ENCODE measurements around the gene PYGO2.
A peak's percentile ranks its signal among the peaks of the same experiment; 100 is the strongest.

The PYGO2 gene, protein sequence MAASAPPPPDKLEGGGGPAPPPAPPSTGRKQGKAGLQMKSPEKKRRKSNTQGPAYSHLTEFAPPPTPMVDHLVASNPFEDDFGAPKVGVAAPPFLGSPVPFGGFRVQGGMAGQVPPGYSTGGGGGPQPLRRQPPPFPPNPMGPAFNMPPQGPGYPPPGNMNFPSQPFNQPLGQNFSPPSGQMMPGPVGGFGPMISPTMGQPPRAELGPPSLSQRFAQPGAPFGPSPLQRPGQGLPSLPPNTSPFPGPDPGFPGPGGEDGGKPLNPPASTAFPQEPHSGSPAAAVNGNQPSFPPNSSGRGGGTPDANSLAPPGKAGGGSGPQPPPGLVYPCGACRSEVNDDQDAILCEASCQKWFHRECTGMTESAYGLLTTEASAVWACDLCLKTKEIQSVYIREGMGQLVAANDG

DNA sequence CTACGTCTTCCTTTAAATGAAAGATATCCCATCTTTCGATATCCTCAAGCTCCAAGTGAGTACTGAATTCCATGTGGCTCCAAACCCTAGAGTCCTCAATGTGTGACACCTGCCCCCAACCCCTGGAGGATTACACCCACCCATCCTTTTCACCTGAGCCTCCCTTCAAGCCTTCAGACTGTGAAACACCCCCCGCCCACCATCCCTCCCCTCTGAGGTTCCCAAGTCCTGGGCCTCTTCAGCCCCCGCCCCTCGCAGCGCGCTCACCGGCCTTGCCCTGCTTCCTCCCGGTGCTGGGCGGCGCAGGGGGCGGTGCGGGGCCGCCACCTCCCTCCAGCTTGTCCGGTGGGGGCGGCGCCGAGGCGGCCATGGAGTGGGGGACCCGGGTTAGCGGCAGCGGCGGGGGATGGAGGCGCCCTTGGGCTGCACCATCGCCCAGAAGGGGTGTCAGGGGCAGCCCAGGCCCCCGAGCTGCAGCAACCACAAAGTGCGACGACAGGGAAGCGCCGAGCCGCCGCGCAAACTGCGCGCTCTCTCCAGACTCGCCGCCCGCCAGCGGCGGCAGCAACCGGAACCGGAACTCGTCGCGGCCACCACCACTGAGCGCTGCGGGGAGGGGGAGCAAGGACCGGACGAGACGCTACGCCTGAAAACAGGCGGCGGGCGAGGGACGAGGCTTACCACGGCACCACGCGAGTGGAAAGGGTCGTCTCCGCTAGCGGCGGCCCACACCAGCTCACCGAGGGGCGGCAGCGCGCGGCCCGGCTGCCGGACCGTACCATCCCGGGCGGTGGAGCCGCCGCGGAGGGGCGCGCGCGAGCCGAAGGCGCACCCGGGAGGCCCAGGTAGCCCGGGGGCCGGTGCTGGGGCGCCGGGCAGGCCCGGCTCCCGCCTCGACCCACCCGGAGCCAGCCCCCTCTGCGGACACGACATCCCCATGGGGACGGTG is at the start of gene PYGO2:
Gene PYGO2, minus strand, starts transcription at position 576 of the 949 bp plus-strand sequence. Its CDS starts 206 bp downstream, at position 370.
- DNase-seq (ENCODE audit: low read depth in 2 of 2) = peak; percentile 58 to 80

DNA sequence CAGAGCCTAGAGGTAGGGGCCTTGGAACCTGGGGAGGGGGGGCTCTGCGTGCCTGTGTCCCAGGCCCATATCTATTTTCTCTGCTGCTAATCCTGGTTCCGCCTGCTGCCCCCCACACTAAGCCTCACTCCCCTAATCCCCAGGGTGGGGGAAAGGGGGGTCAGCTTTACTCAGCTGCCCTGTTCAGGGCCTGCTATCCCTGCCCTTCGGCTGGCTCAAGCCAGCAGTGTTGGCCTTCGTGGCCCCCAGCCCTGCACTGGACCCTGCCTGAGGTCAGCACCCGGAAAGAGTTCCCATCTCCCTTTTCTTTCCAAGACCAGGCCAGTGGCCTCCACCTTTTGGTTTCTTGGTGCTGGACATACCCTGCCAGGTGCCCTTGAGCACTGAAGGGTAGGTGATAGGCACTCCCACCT is 49.4 kb upstream of the PYGO2 start:
- DNase-seq (ENCODE audit: low read depth in 2 of 2) = no peak

DNA sequence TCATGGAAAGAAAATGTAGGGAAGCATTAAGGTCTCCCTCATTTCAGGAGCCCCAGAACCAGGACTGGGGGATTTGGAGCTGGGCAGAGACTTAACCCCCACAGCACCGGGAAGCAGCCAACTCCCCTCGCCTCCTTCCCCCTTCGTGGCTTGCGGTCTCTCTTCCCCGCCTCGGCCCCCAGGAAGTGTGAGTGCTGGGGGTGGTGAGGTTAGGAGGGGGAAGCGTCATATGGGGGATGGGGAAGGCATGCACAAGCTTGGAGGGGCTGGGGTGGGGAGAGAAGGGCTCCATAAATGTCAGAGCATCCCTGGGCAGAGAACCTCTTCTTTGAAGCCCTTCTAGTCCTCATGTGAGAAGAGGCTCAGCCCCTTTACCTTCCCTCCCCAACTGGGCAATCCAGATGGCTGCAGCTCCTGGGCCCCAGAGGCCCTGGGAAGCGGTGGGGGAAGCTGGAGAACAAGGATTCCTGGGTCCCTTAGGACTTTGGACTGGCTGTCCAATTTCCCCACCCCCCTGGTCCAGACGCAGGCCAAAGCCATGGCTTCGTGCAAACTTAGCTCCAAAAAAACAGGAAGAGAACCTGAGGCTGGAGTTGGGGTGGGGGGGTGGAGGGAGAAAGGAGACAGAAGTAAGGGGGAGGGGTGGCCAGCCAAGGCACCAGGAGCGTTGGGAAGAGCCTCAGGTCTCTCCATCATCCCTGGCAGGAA is 48.8 kb upstream of the PYGO2 start:
- DNase-seq (ENCODE audit: low read depth in 2 of 2) = no peak

DNA sequence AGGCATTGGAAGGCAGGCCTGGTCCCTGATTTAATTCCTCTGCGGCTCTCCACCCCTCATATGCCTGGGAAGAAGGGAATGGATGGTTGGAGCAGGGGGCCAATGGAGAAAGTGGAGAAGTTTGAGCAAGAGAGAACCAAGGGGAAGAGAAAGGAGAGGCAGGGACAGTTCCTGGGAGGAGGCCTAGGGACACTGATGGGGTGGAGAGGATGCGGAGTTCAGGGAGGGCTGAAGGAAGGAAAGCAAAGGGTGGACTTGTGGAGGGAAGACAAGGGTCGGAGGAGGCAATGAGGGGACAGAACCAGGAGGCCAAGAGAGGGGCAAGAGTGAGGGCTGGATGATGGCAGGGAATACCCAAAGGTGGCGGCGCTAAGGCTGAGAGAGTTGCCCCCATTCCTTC is 48.2 kb upstream of the PYGO2 start:
- no peak for DNase-seq (ENCODE audit: low read depth in 2 of 2)

DNA sequence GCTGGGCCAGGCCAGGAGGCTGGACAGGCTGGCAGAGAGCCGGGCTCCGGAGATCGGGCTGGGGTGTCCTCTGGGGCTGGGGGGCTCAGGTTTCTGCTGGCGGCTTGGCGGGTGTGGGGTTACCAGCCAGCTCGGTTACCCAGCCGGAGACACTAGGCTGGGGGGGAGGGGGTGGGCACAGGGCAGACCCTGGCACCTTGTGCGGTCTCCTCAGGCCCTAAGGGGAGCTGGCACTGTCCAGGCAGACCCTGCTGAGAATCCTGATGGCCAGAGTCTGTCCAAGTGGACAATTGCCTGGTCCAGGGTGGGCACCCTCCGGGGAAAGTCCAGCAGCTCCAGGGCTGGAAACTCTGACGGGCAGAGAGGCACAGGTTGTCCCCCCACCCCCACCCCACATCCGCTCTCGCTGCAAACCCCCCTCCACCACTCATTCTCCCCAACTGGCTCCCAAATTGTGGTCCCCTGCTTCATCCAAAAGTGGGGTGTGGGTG is 47.7 kb upstream of the PYGO2 start:
- DNase-seq (ENCODE audit: low read depth in 2 of 2) = no peak

DNA sequence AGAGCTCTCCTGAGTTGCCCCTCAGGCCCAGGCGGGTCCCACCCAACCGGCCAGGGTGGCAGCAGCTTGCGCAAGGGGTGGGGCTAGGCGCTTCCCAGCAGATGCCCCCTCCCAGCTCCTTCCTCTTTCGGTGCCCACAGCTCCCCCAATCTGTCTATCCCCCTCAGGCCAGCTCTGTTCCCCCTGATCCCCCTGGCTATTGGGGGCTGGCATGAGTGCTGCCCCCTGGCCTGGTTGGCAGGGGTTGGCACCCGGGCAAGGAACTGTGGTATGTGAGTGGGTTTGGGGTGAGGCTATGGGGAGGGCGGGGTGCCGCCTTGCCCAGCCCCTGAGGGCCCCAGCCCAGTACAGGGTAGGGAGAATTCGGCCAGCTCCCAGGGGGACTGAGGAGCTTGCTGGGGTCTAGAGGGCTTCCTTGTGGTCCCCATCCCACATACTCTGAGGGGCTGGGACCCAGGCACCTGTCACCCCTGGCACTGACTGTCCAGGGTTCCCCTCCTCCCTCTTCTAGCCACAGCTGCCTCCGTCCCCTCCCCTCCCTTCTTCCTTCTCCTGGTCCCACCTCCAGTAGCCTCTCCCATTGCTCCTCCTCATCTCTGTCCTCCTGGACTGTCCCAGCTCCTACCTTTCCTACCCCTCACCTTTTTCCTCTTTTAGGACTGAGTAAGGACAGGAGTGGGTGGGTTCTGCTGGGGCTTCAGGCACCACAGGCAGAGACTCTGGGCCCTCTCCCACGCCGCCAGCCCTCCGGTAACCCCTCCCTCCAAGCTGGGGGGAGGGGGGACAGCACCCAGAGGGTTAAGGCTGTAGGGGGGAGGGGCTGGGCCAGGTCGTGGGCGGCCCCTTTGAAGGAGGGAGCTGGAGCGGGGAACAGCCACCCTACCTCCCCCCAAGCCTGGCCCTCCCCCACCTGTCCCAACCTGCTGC is 46.7 kb upstream of the PYGO2 start:
- DNase-seq (ENCODE audit: low read depth in 2 of 2) = no peak

DNA sequence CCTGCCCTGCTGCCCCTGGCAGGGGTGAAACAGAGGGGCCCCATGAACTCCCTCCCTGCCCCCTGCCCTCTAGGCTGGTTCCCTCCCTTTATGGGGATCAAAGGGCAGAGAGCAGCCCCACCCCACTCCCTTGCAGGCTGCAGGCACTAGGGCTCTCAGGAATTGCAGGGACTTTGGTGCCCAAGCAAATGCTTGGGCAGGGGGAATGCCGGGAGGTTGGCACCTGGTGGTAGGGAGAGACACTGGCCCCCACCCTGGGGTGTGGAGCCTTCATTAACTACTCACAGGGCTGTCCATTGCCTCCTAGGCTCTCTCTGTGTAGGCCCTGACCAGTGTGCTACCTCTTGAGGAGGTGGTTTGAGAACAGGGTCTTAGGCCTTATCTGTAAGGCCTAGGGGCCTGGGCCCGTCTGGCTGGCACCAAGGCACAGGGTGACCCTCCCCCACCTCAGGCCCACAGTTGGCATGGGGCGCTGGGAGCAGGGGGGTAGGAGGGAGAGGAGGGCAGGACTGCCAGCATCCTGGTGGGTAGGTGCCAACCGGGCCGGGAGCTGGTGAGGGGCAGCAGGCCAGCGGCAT is 45.8 kb upstream of the PYGO2 start:
- DNase-seq (ENCODE audit: low read depth in 2 of 2) = no peak

DNA sequence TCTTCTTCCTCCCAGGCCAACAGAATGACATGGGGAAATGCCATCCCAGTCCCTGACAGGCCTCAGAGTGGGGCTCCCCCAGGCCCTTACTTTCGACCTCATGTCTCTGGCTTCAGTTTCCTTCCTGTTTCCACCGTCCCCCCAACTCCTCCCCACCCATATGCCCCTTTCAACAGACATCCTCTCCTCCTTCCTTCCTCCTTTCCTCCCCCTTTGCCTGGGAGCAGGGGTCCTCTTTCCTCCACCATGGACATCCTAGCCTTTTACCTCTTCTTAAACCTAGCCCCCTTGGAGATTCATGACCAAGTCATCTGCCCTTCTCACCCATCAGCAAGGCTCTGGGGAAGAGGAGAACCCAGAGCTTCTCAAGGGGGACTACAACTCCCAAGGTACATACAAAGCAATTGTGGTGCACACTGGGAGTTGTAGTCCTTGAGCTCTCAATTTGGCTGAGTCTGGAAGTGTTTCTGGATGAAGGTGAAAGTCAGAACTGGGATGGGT is 45.1 kb upstream of the PYGO2 start:
- DNase-seq (ENCODE audit: low read depth in 2 of 2) = no peak

DNA sequence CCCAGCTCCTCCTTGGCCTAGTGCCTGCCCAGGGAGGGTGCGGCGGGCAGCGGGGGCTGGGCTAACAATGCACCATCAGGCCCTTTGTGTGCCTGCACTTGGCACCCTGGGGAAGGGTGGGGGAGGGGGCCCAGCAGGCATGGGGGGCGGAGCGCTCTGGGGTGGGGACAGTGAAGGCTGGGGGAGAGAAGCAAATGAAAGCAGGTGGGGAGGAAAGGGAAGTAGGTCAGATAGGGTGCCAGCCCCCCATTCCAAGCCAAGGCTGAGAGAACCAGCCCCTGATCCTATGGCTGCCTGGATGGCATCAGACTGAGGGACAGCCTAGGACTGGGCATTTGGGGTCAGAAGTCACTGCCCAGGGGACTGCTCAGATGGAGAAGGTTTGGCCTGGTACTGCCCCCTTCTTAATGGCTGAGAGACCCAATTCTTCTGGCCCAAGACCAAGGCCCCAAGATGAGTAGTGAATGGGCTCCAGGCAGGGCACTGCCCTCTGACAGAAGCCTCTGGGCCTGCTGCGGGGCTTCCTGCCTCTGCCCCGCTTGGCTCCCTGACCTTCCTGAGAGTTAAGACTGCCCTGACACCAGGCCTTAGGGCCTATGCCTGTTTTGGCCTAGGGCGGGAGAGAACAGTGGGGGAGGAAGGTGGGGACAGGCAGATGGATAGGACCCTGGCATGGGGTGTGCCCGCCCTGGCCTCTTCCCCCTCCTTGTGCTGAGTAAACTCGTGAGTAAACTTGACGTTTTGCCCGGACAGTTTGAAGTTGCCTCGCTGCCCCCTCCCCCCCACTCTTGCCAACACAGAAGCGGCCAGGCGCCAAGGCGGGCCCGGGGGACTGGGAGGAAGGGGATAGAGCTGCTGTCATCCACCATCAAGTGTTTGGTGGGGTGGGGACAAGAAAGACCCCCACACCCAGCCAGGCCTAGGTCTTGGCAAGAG is 43.8 kb upstream of the PYGO2 start:
- no peak for DNase-seq (ENCODE audit: low read depth in 2 of 2)

DNA sequence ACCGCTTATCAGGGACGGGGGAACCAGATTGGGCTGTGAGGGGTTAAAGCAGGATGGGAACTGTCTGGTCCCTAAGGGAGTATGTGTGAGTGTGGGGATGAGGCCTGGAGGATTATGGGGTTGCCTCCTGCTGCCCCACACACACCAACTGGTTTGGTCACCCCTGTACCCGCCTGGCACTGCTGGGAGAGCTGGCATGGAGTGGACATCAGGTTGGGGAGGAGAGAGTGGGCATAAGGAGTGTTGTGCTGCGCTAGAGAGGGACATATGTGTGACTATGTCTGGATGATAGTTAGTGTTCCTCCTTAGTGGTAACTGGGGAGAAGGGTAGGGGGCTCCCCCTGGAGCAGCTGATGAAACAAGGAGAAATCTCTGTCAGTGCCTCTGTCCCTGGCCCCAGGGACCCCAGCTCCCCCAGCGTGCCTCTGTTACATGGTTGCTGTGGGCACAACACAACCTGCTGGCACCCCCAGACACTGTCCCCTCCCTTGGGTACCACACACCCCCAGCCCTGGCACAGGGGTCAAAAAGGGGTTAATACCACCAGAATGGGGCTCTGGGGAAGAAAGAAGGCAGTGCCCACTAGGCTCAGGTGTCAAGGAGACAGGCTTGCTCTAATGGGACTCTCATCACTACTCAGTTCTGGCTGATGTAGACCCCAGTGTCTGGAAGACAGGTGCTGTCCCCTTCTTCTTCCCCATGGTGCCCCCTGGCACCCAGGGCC is 42.9 kb upstream of the PYGO2 start:
- no peak for DNase-seq (ENCODE audit: low read depth in 2 of 2)

DNA sequence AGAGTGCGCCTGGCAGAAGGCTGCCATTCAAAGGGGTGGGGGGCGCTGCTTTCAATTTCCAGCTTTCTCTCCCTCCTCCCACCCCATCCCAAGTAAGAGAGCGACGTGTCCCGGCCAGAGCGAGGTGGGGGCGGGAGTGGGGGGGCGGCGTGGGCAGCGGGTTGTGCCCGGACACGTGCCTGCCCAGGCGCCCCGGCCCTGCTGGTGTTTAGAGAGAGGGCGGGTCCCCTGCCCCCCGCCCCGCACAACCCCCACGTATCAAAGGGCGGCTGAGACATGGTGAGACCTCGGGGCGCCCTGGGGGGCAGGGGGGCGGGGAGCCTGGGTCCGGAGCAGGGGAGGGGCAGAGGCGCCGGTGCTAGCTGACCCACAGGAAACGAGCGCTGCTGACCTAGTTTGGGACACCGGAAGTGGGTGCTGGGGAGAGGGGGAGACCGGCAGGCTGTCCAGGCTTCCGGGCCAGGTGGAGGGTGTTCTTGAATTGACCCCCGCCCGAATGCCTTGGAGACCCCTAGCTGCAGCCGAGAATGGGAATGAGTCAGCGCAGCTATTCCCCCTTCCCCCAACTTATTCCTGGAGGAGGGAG is 42.3 kb upstream of the PYGO2 start:
- DNase-seq (ENCODE audit: low read depth in 2 of 2) = no peak

DNA sequence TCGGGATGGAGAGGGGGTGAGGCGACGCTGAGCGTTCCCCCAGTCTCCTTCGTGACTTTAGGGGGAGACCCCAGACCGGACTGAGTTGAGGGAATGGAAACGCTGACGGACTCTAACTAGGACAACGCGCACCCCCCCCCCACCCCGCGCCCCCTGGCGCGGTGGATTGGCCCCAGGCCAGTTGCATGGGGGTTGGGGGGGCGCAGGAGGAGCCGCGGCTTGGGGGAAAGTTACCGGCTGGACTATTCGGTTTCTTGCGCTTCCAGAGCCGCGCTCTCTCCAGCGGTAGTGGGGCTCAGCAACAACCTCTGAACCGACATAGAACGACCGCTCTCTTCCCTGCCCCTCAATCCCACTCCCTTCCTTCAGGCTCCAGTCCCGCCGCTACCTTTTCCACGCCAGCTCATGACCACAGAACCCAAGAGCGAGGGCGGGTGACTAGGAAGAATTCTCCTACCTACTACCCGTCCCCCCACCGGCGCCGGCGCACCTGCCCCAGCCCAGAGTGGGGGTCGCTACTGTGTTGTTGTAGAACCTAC is 41.7 kb upstream of the PYGO2 start:
- no peak for DNase-seq (ENCODE audit: low read depth in 2 of 2)

DNA sequence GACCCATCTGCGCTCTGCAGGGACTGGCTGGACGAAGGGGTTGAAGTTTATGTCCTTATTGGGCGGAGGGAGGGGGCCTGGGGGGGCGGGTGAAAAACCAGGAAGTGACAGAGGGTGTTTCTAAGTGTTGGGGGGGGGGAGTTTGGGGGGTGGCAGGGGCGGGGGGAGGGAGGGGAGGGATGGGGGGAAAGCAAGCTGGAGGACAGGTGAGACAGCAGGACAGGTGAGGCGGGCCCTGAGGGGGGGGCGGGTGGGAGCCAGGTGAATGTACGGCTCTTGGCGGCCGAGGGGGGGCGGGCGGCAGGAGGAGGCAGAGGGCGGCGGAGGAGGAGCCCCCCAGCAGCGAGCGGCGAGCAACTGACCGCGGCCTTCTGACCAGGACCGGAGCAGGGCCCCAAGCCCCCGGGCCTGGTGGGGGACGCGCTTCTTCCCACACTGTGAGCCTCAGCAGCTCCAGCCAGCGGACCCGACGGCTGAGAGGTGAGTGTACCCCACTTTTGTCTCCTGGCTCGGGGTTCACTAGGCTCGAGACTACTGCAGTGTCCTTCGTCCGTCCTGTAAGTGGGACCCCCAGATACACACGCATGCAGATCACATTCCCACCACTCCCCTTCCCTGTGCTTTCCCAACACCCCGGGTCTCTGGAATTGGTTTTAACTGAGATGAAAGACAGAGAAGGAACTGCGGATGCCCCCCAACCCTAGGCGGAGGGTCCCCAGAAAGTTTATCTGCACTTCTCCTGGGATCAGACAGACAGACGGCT is 41.1 kb upstream of the PYGO2 start, which contains the start of gene ZBTB7B:
Gene ZBTB7B, plus strand, starts transcription at position 339 of the 763 bp plus-strand sequence. CDS start 11,859 bp downstream, outside the sequence.
- DNase-seq (ENCODE audit: low read depth in 2 of 2) = no peak

DNA sequence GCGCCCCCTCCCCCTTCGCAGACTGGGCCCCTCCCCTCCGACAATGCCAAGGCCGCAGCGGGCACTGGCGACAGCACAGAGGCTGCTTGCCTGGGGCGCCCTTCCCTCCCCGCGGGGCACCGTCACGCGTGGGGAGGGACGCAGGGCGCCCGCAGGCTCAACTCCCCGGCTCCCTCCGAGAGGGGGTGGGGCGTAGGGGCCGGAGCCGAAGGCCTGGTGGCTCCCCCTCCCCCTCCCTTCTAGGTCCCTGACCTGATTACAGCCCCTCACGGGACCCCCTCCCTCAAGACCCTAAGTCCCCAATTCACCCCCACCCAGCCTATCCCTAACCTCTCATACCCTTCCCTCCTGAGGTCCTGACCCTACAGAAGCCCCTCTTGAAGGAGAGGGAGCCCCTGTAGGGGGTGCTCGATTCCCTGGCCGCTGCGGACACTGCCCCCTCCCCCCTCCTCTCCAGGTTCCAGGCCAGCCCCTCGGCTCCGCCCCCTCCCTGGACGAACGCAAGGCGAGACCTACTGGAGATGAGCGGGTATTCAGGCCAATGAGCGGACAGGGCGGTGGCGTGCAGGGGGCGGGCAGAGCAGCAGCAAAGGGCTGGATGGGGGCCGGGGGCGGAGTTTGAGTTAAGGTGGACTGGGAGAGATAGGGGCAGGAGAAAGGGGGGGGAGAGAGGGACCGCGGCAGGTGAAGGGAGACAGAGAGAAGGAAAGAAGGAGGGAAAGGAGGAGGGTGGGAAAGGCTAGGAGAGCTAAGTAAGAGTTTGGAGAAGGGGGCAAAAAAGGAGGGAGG is 40.3 kb upstream of the PYGO2 start:
- peak; percentile 97 to 98 for DNase-seq (ENCODE audit: low read depth in 2 of 2)

DNA sequence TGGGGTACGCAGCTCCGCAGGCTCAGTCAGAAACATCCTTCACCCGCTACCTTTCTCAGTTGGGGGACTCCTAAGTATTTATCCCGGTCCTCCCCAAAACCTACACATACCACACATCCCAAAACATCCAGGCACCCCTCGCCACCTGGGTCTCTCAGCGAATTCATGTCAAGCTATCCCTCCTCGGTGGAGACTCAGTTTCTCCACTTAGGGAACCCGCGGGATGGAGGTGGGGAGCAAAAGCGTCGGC is 39.8 kb upstream of the PYGO2 start:
- DNase-seq (ENCODE audit: low read depth in 2 of 2) = no peak

DNA sequence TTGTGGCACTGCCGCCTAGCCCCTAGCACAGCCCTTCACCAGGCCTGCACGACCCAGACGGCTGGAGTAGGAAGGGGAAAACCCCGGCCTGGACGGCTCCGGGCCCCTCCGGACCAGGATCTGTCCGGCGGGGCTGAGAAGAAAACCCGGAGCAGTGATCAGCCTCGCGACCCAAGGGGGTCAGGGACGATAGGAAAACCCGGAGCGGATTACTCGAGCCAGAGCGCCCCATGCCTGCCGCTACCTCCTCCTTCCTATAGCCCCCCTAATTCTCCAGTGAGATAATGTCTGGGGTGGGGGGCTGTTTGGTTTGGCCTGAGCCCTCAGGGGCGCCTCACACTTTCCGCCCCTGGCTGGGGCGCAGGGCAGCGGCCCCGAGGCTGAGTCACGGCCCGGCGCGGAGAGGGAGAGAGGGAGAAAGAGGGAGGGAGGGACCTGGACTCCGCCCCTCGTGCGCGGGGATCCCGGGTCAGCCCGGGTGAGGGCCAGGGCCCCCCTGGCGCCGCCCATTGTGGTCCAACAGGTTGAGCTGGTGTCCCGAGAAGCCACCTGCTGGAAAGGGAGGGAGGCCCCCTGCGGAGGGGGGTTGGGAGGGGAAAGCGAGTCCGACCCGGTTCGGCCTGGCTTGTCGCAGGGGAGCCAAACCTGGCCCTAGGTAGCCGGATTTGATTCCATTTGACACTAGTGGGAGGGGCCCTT is 39.3 kb upstream of the PYGO2 start:
- peak; percentile 60 to 75 for DNase-seq (ENCODE audit: low read depth in 2 of 2)

Measured in stimulated activated CD8-positive, alpha-beta memory T cell treated with anti-CD3 and anti-CD28 coated beads, Interleukin-7, amount 100 ng/mL, for 4 hours (primary cell).